Measurements from ENCODE around the gene ITGA8.

ITGA8 gene

DNA sequence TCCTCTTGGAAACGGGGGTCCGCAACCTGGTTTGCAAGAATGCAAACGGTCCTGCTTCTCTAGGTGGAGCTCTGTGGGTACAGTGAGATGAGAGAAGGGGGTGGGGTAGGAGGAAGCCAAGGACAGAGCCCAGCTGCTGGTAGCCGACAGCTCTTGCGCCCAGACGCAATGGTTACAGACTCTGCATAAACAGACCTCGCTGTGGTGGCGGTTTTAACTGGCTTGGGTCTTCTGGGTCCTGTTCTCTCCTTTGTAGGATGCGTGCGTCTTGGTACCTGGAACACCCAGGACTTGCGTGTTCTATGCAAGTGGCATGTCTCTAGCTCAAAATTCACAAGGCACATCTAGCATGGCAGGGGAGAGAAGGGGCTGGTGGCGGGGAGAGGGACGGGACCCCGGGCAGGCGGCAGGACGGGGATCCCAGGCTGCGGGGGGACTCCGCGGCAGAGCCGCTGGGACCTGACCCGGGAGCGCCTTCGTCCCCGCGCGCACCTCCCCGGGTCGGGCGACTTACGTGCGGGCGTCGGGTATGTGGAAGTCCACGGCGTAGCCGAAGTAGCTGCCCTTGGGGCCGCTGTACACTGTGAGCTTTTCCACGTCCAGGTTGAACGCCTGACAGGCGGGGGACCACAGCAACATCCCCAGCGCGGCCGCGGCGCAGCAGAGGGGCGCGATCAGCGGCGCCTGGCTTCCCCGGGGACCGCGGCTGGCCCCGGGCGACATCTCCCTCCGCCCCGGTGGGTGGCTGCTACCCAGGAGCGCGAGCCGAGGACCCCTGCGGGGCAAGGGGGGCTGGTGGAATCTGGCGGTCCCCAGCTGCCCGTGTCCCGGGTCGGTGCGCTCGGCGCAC lies 448 bp downstream of the ITGA8 start:
- Histone ChIP-seq H3K27me3 (replicated peaks; ENCODE audit: control insufficient read depth, insufficient read depth, low read length, poor library complexity, severe bottlenecking) (peaks cover 10% of the 10 kb centered on the region), H3K4me3 (ENCODE audit: insufficient read depth, low read depth, low read length, poor library complexity, severe bottlenecking) (no peak overlapping the region), H3K36me3 (ENCODE audit: control insufficient read depth, insufficient read depth, low read length) (no peaks in the 10 kb centered on the region), H3K9me3 (ENCODE audit: control insufficient read depth, low read length) (no peaks in the 10 kb centered on the region), H3K4me1 (ENCODE audit: control insufficient read depth, insufficient read depth, low read length, poor library complexity, severe bottlenecking) (no peaks in the 10 kb centered on the region), H3K27ac (ENCODE audit: insufficient read depth, low read length, poor library complexity, severe bottlenecking) (no peak overlapping the region)
- DNase-seq = no peak

DNA sequence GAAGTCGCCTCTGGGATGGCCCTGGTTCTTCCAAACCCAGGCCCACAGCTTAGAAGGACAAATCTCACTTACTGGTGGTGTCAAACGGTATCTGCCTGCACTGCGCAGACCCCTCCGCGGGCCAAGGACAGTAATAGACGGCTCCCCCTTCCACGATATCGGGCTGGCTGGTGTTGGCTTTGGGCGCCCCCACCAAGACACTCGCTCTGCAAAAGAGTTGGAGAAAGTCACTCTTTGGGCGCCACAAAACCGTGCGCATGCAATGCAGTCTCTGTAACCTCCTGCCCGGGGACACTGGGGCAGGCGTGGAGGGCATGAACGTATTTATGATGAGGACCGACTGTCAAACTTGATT lies 1.1 kb downstream of the ITGA8 start:
- Histone ChIP-seq H3K36me3 (ENCODE audit: control insufficient read depth, insufficient read depth, low read length) (no peaks in the 10 kb centered on the region), H3K4me1 (ENCODE audit: control insufficient read depth, insufficient read depth, low read length, poor library complexity, severe bottlenecking) (no peaks in the 10 kb centered on the region), H3K27me3 (replicated peaks; ENCODE audit: control insufficient read depth, insufficient read depth, low read length, poor library complexity, severe bottlenecking) (peaks cover 10% of the 10 kb centered on the region), H3K27ac (ENCODE audit: insufficient read depth, low read length, poor library complexity, severe bottlenecking) (no peak overlapping the region), H3K4me3 (ENCODE audit: insufficient read depth, low read depth, low read length, poor library complexity, severe bottlenecking) (no peak overlapping the region), H3K9me3 (ENCODE audit: control insufficient read depth, low read length) (no peaks in the 10 kb centered on the region)
- DNase-seq = no peak

DNA sequence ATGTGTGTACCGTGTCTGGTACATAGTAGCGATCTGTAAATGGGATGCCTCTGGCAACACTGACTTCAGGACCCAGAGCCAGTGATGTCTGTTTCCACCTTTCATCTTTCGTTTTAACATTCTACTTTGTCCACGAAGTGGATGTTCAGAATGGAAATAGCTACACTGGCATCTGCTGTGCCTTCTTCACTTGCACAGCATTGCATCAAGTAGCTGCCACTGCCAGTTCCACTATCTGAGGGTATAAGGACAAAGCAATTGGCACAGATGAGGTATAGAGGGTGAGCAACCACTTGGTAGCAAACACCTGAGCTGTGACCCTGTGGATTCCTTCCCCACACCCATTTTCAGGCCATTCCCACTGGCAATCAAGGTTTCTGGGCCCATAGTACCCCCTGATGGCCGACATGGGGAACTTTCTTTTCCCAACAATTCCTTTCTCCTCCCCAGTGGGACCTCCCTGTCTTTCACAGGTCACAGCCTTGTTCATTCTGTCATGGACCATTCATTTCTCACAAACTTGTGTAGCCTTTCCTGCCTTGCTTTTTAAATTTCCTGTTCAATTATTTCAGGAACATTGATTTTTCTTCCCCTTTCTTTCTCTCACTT lies 4.0 kb downstream of the ITGA8 start:
- H3K9me3 ChIP-seq (ENCODE audit: control insufficient read depth, low read length) = no peaks in the 10 kb centered on the region
- no peak for DNase-seq
- no peaks in the 10 kb centered on the region for H3K36me3 ChIP-seq (ENCODE audit: control insufficient read depth, insufficient read depth, low read length)
- no peak overlapping the region for H3K27ac ChIP-seq (ENCODE audit: insufficient read depth, low read length, poor library complexity, severe bottlenecking)
- peaks cover 10% of the 10 kb centered on the region for H3K27me3 ChIP-seq (replicated peaks; ENCODE audit: control insufficient read depth, insufficient read depth, low read length, poor library complexity, severe bottlenecking)
- H3K4me1 ChIP-seq (ENCODE audit: control insufficient read depth, insufficient read depth, low read length, poor library complexity, severe bottlenecking) = no peaks in the 10 kb centered on the region
- no peak overlapping the region for H3K4me3 ChIP-seq (ENCODE audit: insufficient read depth, low read depth, low read length, poor library complexity, severe bottlenecking)

DNA sequence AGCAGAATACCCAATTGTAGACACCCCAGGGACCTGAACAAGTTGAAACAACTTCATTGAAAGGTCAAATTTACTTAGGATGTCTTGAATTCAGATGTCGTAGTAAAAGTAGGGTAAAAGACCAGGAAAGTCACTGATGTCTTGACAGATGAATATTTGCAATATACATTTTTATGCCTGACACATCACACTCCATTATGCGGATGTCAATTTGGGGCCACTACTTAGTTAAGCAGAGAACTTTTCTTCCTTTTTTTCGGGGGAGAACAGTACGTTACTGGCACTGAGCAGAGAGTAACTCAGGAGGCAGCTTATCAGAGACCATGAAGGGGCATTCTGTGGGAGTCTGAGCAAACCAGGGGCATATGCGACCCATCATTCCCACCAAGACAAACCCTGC lies 4.9 kb downstream of the ITGA8 start:
- no peaks in the 10 kb centered on the region for H3K36me3 ChIP-seq (ENCODE audit: control insufficient read depth, insufficient read depth, low read length)
- no peak for DNase-seq
- H3K27me3 ChIP-seq (replicated peaks; ENCODE audit: control insufficient read depth, insufficient read depth, low read length, poor library complexity, severe bottlenecking) = peaks cover 10% of the 10 kb centered on the region
- H3K9me3 ChIP-seq (ENCODE audit: control insufficient read depth, low read length) = no peaks in the 10 kb centered on the region
- H3K4me3 ChIP-seq (ENCODE audit: insufficient read depth, low read depth, low read length, poor library complexity, severe bottlenecking) = no peak overlapping the region
- H3K27ac ChIP-seq (ENCODE audit: insufficient read depth, low read length, poor library complexity, severe bottlenecking) = no peak overlapping the region
- no peaks in the 10 kb centered on the region for H3K4me1 ChIP-seq (ENCODE audit: control insufficient read depth, insufficient read depth, low read length, poor library complexity, severe bottlenecking)

DNA sequence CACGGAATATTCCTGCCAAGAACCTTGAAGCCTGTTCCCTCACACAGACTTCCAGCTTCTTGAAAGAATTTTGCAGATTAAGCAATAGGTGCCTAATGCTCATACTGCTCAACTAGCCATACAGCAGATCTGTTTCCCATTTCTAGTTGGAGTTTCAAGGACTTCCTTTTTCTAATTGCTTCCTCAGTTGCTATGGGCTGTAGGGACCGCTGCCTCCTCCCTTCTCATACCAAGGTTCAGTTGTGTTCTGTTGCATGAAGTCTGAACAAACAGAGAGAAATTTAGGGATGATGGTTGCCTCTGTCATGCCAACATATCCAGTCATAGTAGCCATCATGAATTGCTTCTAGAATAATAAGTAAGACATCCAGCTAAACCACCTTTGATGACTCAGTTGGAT lies 6.8 kb downstream of the ITGA8 start:
- no peak for DNase-seq
- no peak overlapping the region for H3K27ac ChIP-seq (ENCODE audit: insufficient read depth, low read length, poor library complexity, severe bottlenecking)

DNA sequence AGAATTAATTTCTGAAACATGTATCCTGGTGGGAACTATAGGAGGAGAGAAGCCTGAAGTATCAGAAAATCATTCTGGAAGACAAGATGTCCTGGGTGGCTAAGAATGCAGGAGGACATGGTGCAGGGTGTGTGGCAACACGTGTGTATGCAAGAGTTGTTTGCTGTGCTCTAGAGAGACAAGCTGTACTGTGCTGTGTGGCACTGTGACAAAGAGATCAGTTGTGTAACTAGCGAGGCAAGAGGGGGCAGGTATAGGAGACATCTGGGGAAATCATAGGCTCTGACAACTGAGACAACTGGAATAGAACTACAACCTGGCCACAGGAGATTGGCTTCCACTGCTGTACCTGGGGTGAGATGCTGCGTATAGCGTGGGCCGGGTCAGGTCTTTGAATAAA lies 9.3 kb downstream of the ITGA8 start:
- Histone ChIP-seq H3K27ac (ENCODE audit: insufficient read depth, low read length, poor library complexity, severe bottlenecking) (no peak overlapping the region), H3K4me1 (ENCODE audit: control insufficient read depth, insufficient read depth, low read length, poor library complexity, severe bottlenecking) (no peaks in the 10 kb centered on the region), H3K4me3 (ENCODE audit: insufficient read depth, low read depth, low read length, poor library complexity, severe bottlenecking) (no peak overlapping the region), H3K36me3 (ENCODE audit: control insufficient read depth, insufficient read depth, low read length) (no peaks in the 10 kb centered on the region), H3K9me3 (ENCODE audit: control insufficient read depth, low read length) (no peaks in the 10 kb centered on the region), H3K27me3 (replicated peaks; ENCODE audit: control insufficient read depth, insufficient read depth, low read length, poor library complexity, severe bottlenecking) (no peaks in the 10 kb centered on the region)
- DNase-seq = no peak

More for the DNA sequence above, 6.8 kb downstream of the ITGA8 start:
- H3K9me3 ChIP-seq (ENCODE audit: control insufficient read depth, low read length) = no peaks in the 10 kb centered on the region
- H3K4me1 ChIP-seq (ENCODE audit: control insufficient read depth, insufficient read depth, low read length, poor library complexity, severe bottlenecking) = no peaks in the 10 kb centered on the region
- H3K27me3 ChIP-seq (replicated peaks; ENCODE audit: control insufficient read depth, insufficient read depth, low read length, poor library complexity, severe bottlenecking) = no peaks in the 10 kb centered on the region
- no peak overlapping the region for H3K4me3 ChIP-seq (ENCODE audit: insufficient read depth, low read depth, low read length, poor library complexity, severe bottlenecking)
- H3K36me3 ChIP-seq (ENCODE audit: control insufficient read depth, insufficient read depth, low read length) = no peaks in the 10 kb centered on the region

DNA sequence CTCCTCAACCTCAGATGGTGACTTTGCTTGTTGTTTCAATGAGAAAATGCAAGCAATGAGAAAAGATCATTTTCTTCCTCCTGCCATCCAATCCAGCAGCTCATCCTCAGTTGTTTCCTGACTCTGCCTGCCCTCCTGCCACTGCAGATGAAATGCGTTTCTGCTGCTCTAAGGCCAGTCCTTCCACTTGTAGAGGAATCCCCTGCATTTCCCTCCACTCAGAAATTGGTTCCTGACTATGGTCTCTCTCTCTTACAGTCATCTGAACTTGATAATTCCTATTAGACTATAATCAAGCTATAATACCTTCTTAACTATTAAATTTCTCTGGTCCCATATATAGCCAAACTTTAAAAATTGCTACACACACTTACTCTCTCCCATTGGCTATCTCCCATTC lies 14.4 kb downstream of the ITGA8 start:
- Histone ChIP-seq H3K27me3 (replicated peaks; ENCODE audit: control insufficient read depth, insufficient read depth, low read length, poor library complexity, severe bottlenecking) (no peaks in the 10 kb centered on the region), H3K36me3 (ENCODE audit: control insufficient read depth, insufficient read depth, low read length) (no peaks in the 10 kb centered on the region), H3K27ac (ENCODE audit: insufficient read depth, low read length, poor library complexity, severe bottlenecking) (no peak overlapping the region), H3K9me3 (ENCODE audit: control insufficient read depth, low read length) (no peaks in the 10 kb centered on the region), H3K4me3 (ENCODE audit: insufficient read depth, low read depth, low read length, poor library complexity, severe bottlenecking) (no peak overlapping the region), H3K4me1 (ENCODE audit: control insufficient read depth, insufficient read depth, low read length, poor library complexity, severe bottlenecking) (no peaks in the 10 kb centered on the region)
- no peak for DNase-seq

DNA sequence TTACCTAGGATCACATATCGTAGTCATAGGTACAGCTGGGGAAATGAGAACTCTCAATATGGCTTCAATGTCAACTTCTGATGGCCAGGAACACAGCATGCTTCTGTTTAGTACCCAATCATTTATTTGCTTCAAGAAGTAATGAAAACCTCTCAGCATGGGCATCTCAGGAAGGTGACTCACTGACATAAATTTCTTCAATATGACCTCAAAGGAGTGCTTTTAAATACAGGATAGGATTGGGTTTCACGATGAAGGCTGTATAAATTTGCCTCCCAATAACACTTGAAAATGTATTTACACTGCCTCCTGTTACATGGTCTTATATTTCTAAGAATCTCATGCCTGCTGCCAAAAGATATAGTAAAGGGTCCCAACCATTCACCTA lies 15.1 kb downstream of the ITGA8 start:
- H3K4me1 ChIP-seq (ENCODE audit: control insufficient read depth, insufficient read depth, low read length, poor library complexity, severe bottlenecking) = no peaks in the 10 kb centered on the region
- no peak for DNase-seq
- no peaks in the 10 kb centered on the region for H3K27me3 ChIP-seq (replicated peaks; ENCODE audit: control insufficient read depth, insufficient read depth, low read length, poor library complexity, severe bottlenecking)
- H3K9me3 ChIP-seq (ENCODE audit: control insufficient read depth, low read length) = no peaks in the 10 kb centered on the region
- no peaks in the 10 kb centered on the region for H3K36me3 ChIP-seq (ENCODE audit: control insufficient read depth, insufficient read depth, low read length)
- H3K4me3 ChIP-seq (ENCODE audit: insufficient read depth, low read depth, low read length, poor library complexity, severe bottlenecking) = no peak overlapping the region
- H3K27ac ChIP-seq (ENCODE audit: insufficient read depth, low read length, poor library complexity, severe bottlenecking) = no peak overlapping the region

DNA sequence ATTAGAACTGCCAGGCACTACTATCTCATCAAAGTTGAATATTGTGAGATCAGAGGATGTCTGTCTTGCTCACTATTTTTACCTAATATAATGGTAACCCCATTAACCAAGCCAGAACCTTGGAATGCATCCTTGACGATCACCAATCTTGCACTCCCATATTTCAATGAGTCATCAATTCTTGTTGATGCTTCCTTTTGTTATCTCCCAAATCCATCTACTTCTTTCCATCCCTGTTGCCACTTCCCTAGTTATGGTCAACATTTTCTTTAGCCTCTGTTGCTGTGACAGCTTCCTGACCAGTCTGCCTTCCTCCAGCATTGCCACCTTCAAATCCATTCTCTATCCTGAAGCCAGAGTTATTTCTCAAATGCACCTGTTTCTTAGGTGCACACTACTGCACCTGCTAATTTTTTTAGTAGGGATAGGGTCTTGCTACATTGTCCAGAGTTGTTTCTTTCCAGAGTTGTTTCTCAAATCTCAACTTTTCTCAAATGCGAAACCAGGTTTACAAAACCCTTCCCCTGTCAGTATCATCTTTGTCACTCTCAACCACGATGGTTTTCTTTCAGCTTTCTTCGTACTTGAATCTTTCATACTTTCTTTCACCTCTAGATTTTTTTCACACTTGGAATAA lies 15.7 kb downstream of the ITGA8 start:
- H3K27me3 ChIP-seq (replicated peaks; ENCODE audit: control insufficient read depth, insufficient read depth, low read length, poor library complexity, severe bottlenecking) = no peaks in the 10 kb centered on the region
- H3K4me1 ChIP-seq (ENCODE audit: control insufficient read depth, insufficient read depth, low read length, poor library complexity, severe bottlenecking) = no peaks in the 10 kb centered on the region
- no peaks in the 10 kb centered on the region for H3K36me3 ChIP-seq (ENCODE audit: control insufficient read depth, insufficient read depth, low read length)
- no peak for DNase-seq
- no peaks in the 10 kb centered on the region for H3K9me3 ChIP-seq (ENCODE audit: control insufficient read depth, low read length)
- H3K27ac ChIP-seq (ENCODE audit: insufficient read depth, low read length, poor library complexity, severe bottlenecking) = no peak overlapping the region
- no peak overlapping the region for H3K4me3 ChIP-seq (ENCODE audit: insufficient read depth, low read depth, low read length, poor library complexity, severe bottlenecking)

DNA sequence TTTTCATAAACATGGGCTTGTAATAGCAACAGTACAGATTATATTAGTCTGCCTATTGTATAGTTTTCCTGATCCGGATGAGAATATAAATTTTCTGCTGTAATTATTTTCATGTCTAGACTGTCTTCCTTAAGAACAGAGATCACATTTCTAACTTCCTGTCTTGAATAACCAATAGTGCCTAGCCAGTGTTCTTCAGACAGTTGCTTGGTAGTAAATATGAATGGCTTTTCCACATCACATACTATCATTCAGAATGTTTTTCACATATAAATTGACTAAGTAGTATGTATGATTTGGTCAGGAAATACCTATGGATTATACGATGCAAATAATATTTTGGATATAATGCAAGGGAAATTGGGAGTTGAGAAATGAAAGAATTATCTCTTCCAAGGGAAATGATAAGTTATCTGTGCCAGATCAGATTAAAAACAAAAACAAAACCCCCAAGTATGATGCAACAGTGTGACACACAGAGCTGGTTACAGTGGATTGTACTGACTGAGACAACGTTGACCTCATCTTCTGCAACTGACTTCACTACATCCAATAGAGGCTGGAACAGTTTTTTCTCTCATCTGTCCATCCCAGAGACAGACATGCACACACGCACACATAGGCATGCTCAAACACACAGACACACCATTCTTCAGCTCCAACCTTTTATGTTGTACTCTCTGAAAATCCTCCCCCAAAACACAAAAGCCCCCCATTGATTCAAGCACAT lies 16.4 kb downstream of the ITGA8 start:
- Histone ChIP-seq H3K4me1 (ENCODE audit: control insufficient read depth, insufficient read depth, low read length, poor library complexity, severe bottlenecking) (no peaks in the 10 kb centered on the region), H3K9me3 (ENCODE audit: control insufficient read depth, low read length) (no peaks in the 10 kb centered on the region), H3K36me3 (ENCODE audit: control insufficient read depth, insufficient read depth, low read length) (no peaks in the 10 kb centered on the region), H3K27me3 (replicated peaks; ENCODE audit: control insufficient read depth, insufficient read depth, low read length, poor library complexity, severe bottlenecking) (no peaks in the 10 kb centered on the region), H3K27ac (ENCODE audit: insufficient read depth, low read length, poor library complexity, severe bottlenecking) (no peak overlapping the region), H3K4me3 (ENCODE audit: insufficient read depth, low read depth, low read length, poor library complexity, severe bottlenecking) (no peak overlapping the region)
- no peak for DNase-seq
